Limb (tissue), 2 donors: ENCODE data around the gene FERMT1.
A peak's percentile ranks its signal among the peaks of the same experiment; 100 is the strongest.
"Not testable (repeated sequence)": the region's sequence is repeated elsewhere in the genome, so short reads cannot be mapped to it uniquely, and the experiment has no call there.

Source experiments
- DNase-seq, 2 donors: peaks; one replicate each; pipeline ENCODE4 v3.0.0-alpha.2; 2016; ENCODE audit errors: extremely low spot score in 2 of 2

FERMT1 gene

DNA sequence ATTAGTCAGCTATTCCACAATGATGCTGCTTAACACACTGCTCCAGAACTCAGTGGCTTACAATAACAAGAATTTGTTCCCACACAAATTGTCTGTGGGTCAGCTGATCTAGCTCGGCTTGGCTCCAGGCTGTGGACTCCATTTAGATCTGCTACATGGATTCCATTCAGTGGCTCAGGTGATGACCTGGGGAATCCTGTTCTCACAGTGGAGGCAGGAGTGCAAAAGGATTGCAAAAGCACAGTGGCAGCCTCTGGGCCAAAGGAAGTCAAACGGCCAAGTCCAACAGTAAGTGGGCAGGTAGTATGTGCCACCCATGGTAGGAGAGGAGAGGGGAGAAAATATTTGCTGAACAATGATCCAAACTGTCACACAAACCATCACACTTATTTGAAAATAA lies 53.2 kb downstream of the FERMT1 start:
- DNase-seq, result no peak

DNA sequence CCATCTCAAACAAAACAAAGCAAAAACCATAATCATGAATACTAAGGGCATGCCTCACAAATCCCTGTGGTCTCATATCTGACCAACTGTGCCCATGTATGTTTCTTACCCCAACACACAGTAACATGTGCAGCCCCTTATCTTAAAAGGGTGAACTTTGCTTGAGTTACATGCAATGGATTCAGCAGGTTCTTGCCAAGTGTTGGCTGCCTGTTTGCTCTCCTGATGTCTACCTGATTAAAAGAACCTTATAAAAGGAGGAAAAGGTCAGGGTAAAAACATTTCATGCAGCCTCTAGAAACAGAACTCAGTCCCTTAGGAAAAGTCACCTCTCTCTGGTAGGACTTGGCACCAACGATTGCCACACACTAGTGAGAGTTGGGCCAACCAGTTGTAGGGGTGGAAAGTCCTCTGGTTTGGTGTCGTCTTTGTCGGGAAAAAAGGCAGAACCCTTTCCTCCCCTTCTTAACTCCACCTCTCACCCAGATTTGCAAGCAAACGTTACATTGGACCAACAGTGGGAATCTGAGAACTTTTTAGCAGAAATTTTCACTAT lies 55.0 kb downstream of the FERMT1 start:
- no peak for DNase-seq

DNA sequence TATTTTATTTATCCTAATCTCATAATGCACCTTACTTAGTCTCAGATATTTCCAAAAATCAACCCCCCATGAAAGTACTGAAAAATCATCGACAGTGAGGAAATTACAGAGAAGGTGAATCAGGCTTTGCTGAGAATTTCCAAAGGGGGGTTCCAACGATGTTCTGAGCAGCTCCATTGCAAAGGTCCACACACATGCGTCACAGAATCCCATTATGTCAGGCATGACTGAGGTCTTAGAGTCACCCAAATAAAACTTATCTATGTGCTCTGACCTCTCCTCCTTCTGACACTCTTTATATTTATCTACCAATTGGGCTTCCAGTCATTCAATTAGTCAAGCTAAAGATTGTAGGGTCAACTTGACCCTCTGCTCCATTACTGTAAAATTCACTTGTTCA lies 56.2 kb downstream of the FERMT1 start:
- no peak for DNase-seq

DNA sequence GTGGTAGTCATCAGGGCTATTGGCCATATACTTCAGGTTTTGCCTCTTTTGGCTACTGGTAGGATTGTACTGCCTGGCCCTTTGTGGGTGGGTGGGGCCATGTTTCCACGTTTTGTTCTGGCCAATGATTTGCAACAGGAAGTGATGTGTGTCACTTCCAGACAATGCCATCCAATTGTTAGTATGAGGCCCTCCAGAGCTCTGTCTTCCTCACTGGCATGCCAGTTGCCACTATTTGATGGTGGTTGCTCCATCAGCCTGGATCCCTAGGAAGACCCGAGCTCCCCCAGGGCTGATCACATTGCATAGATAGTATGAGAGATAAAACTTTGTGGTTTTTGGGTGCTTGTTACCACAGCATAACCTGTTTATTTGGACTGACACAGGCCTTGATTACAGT lies 61.3 kb downstream of the FERMT1 start:
- DNase-seq, result no peak

DNA sequence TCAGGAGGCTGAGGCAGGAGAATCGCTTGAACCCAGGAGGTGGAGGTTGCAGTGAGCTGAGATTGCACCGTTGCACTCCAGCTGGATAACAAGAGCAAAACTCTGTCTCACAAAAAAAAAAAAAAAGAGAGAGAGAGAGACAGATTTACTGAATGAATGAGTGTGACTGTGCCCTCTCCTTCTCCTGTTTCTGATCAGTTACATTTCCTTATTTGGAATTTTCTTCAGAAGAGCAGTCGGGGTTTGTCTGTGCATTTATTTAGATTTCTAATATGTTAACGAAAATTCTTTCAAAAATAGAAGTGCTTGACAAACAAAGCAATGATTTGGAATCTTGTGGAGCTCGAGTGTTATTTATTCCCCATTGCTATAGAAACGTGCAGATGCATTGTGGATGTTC lies 62.6 kb downstream of the FERMT1 start:
- DNase-seq, result no peak

DNA sequence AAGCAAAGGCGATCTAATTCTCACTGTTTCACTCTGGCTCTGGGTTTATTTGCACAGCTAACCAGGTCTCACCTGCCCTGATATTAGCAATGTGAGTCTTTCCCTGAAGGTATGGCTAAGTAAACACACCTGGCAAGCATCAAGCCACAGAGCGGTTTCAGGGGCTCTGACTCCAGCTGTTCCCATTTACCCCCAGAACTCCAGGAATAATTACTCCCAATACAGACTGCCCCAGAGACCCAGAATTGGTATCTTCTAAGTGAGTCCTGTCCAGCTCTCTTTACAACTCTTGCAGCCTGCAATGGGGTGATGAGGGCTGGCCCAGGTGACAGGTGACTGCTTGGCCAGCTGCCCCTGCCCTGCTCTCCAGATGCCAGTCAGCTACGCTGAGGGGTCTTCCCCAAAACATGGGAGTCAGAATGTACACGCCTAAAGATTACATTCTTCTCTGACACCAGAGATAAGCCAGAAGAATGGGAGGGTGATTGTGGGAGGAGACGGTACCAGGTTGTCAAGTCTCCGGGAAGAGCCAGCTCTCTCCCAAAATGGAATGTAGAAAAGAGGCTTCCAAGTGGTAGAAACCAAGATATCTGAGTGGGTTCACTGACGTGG lies 64.0 kb downstream of the FERMT1 start:
- no peak for DNase-seq

DNA sequence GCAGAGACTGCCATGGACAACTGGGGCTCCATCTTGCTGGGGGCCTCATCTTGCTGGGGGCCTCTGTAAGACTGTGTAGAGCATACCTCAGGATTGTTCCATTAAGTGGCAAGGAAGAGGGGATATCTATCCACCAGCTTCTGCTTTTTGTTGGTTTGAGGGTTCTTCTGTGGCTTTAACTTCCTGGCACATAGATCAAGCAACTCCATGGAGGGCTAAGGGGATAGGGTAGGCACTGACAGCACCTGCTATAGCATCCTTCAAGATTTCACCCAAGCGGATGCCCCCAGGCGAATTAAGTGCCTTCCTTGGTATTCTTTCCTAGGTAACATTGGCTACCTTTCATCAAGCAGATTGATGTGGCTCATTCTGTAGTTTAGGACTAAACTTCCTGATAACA lies 65.1 kb downstream of the FERMT1 start:
- DNase-seq, result no peak

DNA sequence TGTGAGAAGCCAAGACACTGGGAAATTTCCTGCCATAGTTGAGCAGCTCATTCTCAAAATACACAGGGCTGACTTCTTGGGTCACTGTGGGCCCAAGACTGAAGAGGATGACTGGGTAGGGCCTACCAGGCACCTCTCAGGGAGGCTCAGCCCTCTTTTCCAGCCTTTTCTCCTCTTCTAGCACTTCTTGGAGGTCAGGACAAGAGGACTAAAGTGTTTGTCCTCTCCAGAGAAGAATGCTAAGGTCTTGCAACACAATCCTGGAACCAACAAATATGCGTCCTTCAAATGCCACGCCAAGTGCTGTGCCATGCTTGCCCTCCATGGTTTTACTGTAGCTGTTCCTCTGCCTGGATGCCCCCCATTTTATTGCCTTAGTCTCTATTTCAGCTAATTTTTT lies 65.7 kb downstream of the FERMT1 start:
- DNase-seq, result no peak

DNA sequence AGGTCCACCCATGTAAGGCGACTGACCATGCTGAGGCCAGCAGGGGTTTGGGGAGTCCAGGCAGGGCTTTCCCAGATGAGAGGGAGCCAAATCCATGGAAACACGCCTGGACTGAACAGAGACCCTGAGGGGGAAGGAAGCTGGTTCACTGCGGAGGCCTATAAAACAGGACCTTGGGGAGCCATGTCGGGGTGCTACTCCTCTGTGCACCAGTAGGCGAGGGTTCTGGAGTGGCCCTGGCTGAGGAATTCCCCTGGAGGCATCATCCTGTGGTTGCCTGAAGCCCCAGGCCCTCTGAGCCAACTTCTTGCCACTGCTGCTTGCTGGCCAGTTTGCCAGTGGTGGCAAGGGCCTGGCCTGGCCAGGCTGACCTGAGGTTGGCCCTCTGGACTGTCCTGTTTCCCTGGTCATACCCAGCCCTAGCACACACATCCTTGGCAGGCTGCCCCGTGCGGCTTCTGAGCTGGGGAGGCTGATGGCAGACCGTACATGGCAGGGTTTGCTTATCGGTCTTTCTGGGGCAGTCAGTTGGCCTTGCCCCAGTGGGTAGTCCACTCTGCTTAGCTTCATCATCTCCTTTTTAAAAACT lies 66.8 kb downstream of the FERMT1 start:
- DNase-seq, result no peak

DNA sequence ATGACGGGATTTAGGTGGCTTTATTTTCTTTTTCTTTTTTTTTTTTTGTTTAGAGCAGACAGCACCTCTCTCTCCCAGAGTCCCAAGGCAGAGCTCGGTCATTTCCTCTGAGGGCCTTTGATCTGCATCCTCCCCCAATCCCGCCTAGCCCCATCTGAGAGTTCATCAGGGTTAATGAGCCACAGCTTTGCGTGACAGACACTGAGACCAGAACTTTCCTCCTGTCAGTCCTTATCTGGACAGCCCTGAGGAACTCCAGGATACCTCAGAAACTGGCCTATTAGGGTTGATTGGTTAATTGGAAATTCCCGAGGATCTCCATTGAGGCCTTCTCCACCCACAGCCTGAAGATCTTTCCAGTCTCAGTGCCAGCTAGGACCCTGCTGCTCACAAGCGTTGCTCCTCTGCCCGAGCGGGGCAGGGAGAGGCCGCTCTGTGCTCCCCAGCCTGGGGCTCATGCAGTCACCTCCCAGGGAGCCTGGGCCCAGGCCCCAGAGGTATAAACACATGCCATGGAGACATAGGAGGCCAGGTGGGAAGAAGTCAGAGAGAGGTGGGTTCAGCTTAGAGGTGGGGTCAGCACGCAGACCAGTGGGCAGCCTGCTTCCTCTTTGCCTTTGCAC lies 67.6 kb downstream of the FERMT1 start:
- no peak for DNase-seq

DNA sequence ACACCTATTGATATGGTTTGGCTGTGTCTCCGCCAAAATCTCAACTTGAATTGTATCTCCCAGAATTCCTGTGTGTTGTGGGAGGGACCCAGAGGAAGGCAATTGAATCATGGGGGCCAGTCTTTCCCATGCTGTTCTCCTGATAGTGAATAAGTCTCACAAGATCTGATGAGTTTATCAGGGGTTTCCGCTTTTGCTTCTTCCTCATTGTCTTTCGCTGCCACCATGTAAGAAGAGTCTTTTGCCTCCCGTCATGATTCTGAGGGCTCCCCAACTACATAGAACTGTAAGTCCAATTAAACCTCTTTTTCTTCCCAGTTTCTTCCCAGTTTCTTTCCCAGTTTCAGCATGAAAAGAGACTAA lies 68.2 kb downstream of the FERMT1 start:
- DNase-seq, result not testable (repeated sequence)

DNA sequence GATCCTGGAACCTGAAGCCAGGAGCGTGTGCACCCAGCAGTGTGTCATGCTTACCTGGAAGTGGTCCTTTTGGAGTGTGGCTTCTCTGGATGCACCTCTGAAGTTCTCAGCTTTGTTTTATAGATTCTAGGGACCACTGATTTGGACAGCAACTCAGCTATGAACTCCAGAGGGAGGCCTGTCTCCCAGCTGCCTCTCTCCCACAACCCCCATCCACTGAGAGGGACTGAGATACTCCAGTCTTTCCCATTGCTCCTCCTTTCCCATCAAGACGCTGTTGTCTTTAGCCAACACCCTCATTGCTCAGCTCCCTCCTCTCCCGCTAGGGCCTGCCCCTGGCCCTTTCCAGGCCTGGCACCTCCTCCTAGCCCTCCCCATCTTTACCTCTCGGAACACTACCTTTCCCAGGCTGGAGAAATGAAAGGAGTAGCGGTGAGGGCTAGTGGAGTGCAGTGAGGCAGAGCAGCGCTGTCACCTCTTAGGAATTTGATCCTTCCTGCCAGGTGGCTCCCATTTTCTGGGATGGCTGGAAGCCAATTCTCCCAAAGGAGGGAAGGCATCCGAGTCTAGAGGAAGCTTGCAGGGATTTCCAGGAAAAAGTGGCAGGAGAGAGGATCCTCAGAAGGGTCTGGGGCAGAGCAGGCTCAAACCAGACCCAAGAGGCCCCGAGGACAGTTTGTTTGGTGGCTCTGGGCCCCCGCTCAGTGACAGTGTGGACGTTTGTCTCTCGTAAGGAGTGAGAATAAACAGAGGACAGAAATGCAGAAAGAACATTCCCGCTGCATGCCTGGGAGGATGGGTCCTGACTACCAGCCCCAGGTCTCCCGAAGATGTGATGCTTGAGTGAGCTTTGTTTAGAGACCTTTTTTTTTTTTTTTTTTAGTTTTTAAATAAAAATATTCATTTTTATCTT lies 68.8 kb downstream of the FERMT1 start, which contains the start of gene LRRN4:
Gene LRRN4 (minus strand): TSS at position 285 of the 913 bp plus-strand sequence. CDS start 1,261 bp downstream, outside the sequence.
- DNase-seq, result peak in 1 of 2 donors; percentile 52

DNA sequence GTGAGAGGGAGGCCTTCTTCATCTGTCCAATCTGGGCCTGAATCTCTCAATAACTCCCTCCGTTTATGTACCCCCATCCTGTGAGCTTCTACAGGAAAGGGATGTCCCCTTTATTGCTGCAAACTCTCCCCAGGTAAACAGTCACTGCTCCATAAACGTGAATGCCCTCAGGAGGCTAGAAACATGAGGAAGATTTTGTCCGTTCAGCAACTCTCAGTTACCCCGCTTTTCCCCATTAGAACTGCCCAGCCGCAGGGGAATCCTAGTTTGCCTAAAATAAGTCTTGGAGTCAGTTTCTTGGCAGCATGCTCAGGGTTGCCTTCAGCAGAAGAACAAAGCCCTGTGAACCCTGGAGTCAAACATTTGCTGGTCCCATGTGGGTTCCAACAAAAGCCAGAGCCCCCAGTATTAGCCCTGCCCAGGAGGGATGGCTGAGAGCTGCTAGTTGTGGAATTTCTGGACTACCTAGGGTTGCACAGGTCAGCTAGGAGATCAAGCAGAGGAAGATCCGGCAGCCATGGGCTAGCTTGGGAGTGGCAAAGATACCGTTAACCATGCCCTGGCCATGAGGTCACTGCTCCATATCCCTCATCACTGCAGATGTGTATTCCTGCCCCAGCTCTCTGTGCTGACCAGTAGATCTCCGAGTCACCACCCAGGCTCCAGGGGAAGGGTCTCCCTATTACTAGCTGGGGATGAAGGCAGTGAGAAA lies 69.6 kb downstream of the FERMT1 start:
- no peak for DNase-seq

DNA sequence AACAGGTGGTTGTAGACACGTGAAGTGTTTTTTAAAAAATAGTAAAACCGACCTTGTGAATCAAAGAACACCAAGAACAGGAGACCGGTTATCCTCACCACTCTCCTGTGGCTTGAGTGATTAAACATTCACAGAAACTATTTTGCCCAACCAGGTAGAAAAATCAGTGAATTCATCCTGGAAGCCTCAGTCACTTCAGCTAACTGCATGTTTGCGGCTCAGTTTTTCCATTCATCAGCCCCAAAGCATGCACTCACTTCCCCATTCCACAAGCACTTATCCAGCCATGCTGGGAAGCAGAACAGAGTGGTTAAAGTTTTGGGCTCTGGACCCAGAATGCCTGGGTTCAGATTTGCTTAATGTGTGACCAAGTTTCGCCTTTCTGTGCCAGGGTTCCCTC lies 71.3 kb downstream of the FERMT1 start:
- DNase-seq, result peak in 1 of 2 donors; percentile 34

DNA sequence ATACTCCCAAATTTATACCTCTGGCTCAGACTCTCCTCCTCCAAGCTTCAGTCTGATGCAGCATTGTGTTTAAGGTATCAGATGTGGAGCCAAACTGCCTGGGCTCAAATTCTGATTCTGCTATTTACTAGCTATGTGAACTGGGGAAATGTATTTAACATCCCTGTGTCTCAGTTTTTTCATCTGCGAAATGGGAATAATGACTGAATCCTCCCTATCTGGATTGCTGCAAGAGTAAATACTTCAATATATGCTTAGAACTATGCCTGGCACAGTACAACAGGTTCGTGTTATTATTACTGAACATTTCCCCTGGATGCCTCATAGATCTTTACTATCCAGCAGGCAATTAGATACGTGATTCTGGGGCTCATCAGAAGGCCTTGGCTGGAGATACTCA lies 74.4 kb downstream of the FERMT1 start:
- no peak for DNase-seq

DNA sequence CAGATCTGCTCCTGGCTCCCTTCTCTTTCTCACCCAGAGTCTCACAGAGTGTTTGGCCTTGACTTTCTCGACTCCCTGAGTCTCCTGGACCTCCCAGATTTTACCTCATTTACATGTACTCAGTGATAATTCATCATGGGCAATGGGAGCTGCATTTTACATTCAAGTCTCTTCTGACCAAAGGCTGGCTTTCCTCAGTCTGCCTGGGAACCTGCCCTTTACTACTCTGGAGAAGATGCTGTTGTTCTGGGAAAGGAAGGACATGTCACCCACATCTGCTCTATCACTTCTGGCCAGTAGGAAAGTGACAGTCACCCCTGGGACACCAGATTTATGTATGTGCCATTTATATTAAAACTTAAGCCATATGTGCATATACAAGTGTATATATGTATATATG lies 76.4 kb downstream of the FERMT1 start:
- no peak for DNase-seq

DNA sequence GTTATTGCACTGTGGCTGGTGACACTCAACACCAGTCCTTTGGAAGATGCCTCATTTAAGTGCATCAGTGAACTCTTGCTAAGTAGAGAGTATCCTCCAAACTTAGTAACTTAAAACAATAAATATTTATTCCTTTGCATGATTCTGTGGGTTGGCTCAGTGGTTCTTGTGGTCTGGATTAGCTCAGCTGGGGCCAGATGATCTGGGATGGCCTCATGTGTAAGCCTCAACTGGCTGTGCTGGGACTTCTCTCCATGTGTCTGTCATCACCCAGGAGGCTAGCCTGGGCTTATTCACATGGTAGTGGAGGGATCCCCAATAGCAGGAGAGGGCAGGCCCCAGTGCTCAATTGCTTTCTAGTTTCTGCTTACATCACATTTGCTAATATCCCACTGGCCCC lies 77.3 kb downstream of the FERMT1 start:
- DNase-seq, result no peak

DNA sequence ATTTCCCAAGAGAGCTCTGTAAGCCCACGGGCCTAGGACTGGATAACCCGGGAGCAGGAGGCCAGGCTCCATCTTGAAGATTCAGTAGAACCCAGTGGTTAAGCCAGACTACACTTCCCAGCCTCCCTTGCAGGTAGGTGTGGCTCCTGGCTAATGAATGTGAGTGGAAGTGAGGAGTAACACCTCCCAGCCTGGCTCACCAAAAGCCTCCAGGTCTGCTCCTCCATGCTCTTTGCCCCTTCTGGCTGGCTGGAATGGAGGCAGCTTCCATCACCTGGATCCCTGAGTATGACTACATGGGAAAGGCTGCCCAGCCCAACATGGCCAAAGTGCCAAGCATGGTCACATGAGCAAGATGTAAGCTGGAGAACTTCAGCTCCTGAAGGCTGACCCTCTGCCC lies 78.7 kb downstream of the FERMT1 start:
- no peak for DNase-seq

DNA sequence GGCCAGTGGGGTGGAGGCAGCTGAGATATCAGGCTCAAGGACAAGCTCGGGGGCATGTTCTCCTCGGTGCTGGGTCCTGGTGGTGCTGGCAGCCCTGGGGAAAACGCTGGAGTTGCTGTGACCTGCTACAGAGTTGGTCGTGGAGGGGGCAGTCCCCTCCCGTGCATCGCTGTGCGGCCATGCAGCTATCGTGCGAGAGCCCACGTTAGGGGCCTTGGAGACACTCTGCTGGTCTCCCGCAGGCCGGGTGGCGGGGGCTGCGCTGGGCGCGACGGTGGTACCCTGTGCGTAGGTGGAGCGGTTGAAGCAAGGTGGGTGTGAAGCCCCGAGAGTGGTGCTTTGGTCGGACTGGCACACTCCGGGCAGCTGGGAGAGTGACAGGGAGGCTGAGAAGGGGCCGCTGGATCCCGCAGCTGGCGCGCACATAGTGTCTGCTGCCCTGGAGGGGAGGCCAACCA lies 81.0 kb downstream of the FERMT1 start:
- DNase-seq, result no peak

DNA sequence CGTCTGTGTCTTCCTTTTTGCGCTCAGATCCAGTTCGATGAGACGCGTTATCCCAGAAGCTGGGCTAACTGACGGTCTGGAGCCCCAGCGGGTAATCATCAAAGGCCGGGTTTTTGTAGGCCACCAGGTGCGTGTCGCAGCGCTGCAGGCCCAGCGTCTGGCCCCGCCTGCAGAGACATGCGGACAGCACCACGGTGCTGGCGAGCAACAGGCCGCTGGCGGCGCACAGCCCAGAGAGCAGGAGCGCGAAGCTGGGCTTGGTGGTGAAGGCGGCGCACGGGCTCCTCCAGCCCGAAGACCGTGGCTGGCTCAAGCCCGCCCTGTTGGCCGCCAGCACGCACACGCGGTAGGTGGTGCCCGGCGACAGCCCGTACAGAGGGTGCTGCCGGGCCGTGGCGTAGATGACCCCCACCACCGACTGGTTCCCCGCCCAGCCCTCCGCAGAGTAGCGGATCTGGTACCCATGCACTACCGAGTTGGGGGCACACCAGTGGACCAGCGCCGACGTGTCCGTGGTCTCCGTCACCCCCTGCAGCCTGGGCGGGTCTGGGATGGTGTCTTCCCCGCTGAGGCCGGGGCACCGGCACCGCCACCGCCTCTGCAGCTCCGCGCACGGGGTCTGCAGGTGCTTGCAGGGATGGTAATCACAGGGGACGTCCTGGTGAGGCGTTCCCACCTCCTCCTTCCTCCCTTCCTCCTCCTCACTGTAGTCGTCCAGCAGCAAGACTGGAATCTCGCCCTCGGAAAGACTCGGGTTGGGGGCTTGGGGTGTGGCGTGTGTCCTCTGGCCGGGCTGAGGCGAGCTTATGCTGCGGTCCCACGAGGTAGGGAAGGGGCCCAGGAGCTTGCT lies 81.6 kb downstream of the FERMT1 start:
- no peak for DNase-seq
